Epithelial cell of proximal tubule (primary cell): Measurements from ENCODE around the gene DMXL1. TPM values are rescaled to one million over a fixed set of nuclear protein-coding genes. Genes with fewer than 3 reads are reported as not detected.

ENCODE experiments used
- DNase-seq: peaks from one replicate; pipeline ENCODE4 v3.0.0-alpha.2; 2011; ENCODE audit warnings: low read depth
- H3K4me3 ChIP-seq: 2 replicates; pipeline ENCODE4 v1.5.1; 2011; ENCODE audit warnings: low read depth, mild to moderate bottlenecking, low read length
- CTCF ChIP-seq: conservative IDR thresholded peaks from 2 replicates; pipeline ENCODE4 v1.5.1; 2012; ENCODE audit warnings: low read depth, mild to moderate bottlenecking, low read length
- total RNA-seq: library from RNA; depleted of rRNA; stranded (reverse); fragments of >200 nt; gene quantifications from 2 replicates; pipeline ENCODE4 v1.2.3, GENCODE V29; 2015

DMXL1 gene
- total RNA-seq, 1 donor from 2014 or later, result 11.9 TPM

GRCh38 chr5:119268387-119269060, 197.6 kb downstream of the DMXL1 start:
- no peak for DNase-seq
- TF ChIP-seq CTCF, result no peak
- H3K4me3 ChIP-seq, result peak overlapping the region; percentile 90

- H3K4me3 ChIP-seq, result peak overlapping the region; percentile 90
- no peak for TF ChIP-seq CTCF
- DNase-seq, result no peak
Measured at GRCh38 chr5:119269061-119269944, 198.4 kb downstream of the DMXL1 start.

GRCh38 chr5:119270121-119270565, 199.3 kb downstream of the DMXL1 start:
- peak overlapping the region; percentile 90 for H3K4me3 ChIP-seq
- no peak for DNase-seq

GRCh38 chr5:119270960-119271757, 200.3 kb downstream of the DMXL1 start:
- no peak for TF ChIP-seq CTCF
- no peak for DNase-seq
- no peak overlapping the region for H3K4me3 ChIP-seq

More at GRCh38 chr5:119270121-119270565, 199.3 kb downstream of the DMXL1 start:
- no peak for TF ChIP-seq CTCF

GRCh38 chr5:119271758-119272730, 201.2 kb downstream of the DMXL1 start:
- no peak overlapping the region for H3K4me3 ChIP-seq
- DNase-seq, result no peak
- TF ChIP-seq CTCF, result no peak

- no peak for DNase-seq
- TF ChIP-seq CTCF, result no peak
Measured at GRCh38 chr5:119273391-119273839, 202.5 kb downstream of the DMXL1 start.

More at GRCh38 chr5:119273391-119273839, 202.5 kb downstream of the DMXL1 start:
- no peak overlapping the region for H3K4me3 ChIP-seq
